ENCODE results near the gene SRD5A2.

Gene SRD5A2
- 0 to 0.12 (median 0.09) reads per million in 4 experiments for total RNA-seq

GRCh38 chr2:31580321-31581117, at the start of gene SRD5A2:
Gene SRD5A2 (minus strand): TSS chr2:31580938. CDS start chr2:31580900, 38 bp downstream.
- DNase-seq = no peak

GRCh38 chr2:31606509-31606908, 25.8 kb upstream of the SRD5A2 start:
- DNase-seq = no peak

GRCh38 chr2:31598694-31599093, 18.0 kb upstream of the SRD5A2 start:
- no peak for DNase-seq

GRCh38 chr2:31586230-31586629, 5.5 kb upstream of the SRD5A2 start:
- DNase-seq = no peak

GRCh38 chr2:31581124-31581795, 522 bp upstream of the SRD5A2 start:
- no peak for DNase-seq

- no peak for DNase-seq
These were observed 780 bp downstream of the SRD5A2 start for GRCh38 chr2:31579996-31580320.

- no peak for DNase-seq
These were observed 2.4 kb downstream of the SRD5A2 start for GRCh38 chr2:31578316-31578715.

GRCh38 chr2:31577143-31577542, 3.6 kb downstream of the SRD5A2 start:
- no peak for DNase-seq

- no peak for DNase-seq
These were observed 12.0 kb downstream of the SRD5A2 start for GRCh38 chr2:31568585-31569201.

- DNase-seq = no peak
These were observed 13.1 kb downstream of the SRD5A2 start for GRCh38 chr2:31567679-31568078.

GRCh38 chr2:31563273-31563839, 17.4 kb downstream of the SRD5A2 start:
- DNase-seq = no peak

GRCh38 chr2:31561823-31562222, 18.9 kb downstream of the SRD5A2 start:
- DNase-seq = no peak

GRCh38 chr2:31558401-31559295, 22.1 kb downstream of the SRD5A2 start:
- DNase-seq = no peak

GRCh38 chr2:31556940-31557339, 23.8 kb downstream of the SRD5A2 start:
- no peak for DNase-seq

- DNase-seq = no peak
These were observed 24.6 kb downstream of the SRD5A2 start for GRCh38 chr2:31555967-31556706.

GRCh38 chr2:31553362-31553761, 27.4 kb downstream of the SRD5A2 start:
- DNase-seq = no peak

- no peak for DNase-seq
These were observed 33.3 kb downstream of the SRD5A2 start for GRCh38 chr2:31547485-31547884.

GRCh38 chr2:31541853-31542252, 38.9 kb downstream of the SRD5A2 start:
- DNase-seq = no peak

- DNase-seq = no peak
These were observed 41.2 kb downstream of the SRD5A2 start for GRCh38 chr2:31539505-31539904.

GRCh38 chr2:31535768-31536167, 45.0 kb downstream of the SRD5A2 start:
- DNase-seq = no peak

- no peak for DNase-seq
These were observed 46.1 kb downstream of the SRD5A2 start for GRCh38 chr2:31534636-31535035.

- no peak for DNase-seq
These were observed 47.7 kb downstream of the SRD5A2 start for GRCh38 chr2:31533036-31533435.

Measured in effector CD8-positive, alpha-beta T cell (primary cell).